Stomach smooth muscle (tissue), 2 donors: Measurements from ENCODE around the gene KCNJ5.

Source experiments
- H3K27ac ChIP-seq: one replicate; pipeline ENCODE4 v1.7.0; 2013; ENCODE audit warnings: mild to moderate bottlenecking, low read length, inconsistent platforms
- H3K27me3 ChIP-seq, 2 donors: one replicate each; pipeline ENCODE4 v1.7.0; 2013; ENCODE audit warnings: low read length in 2 of 2; ENCODE audit not compliant: insufficient read depth in 2 of 2, control insufficient read depth in 1 of 2
- H3K36me3 ChIP-seq, 2 donors: one replicate each; pipeline ENCODE4 v1.7.0; 2013; ENCODE audit warnings: low read length in 2 of 2; ENCODE audit not compliant: control insufficient read depth in 2 of 2, insufficient read depth in 2 of 2
- H3K4me1 ChIP-seq: one replicate; pipeline ENCODE4 v1.7.0; 2013; ENCODE audit warnings: low read length; ENCODE audit not compliant: control insufficient read depth, insufficient read depth
- H3K4me3 ChIP-seq, 2 donors: one replicate each; pipeline ENCODE4 v1.7.0; 2013; ENCODE audit warnings: low read length in 2 of 2
- H3K9ac ChIP-seq, 2 donors: one replicate each; pipeline ENCODE4 v1.7.0; 2013; ENCODE audit warnings: low read length in 2 of 2, mild to moderate bottlenecking in 1 of 2
- H3K9me3 ChIP-seq, 2 donors: one replicate each; pipeline ENCODE4 v1.7.0; 2013; ENCODE audit warnings: low read length in 2 of 2; ENCODE audit not compliant: control insufficient read depth in 2 of 2
- donor health status: healthy.
- donor health status: Pancreatic carcinoma.

The KCNJ5 gene

GRCh38 chr11:128857341-128857740 is 33.8 kb upstream of the KCNJ5 start:
- Histone ChIP-seq H3K27me3 (peaks cover 0 to 2% of the 10 kb centered on the region in 2 donors), H3K9ac (no peak overlapping the region), H3K27ac (no peak overlapping the region), H3K4me1 (no peaks in the 10 kb centered on the region), H3K36me3 (no peaks in the 10 kb centered on the region), H3K4me3 (no peak overlapping the region), H3K9me3 (no peaks in the 10 kb centered on the region)

- H3K27me3 ChIP-seq: peaks cover 0 to 7% of the 10 kb centered on the region in 2 donors
- H3K9ac ChIP-seq: no peak overlapping the region
- no peaks in the 10 kb centered on the region for H3K9me3 ChIP-seq
- H3K27ac ChIP-seq: no peak overlapping the region
- H3K36me3 ChIP-seq: no peaks in the 10 kb centered on the region
- H3K4me3 ChIP-seq: no peak overlapping the region
- H3K4me1 ChIP-seq: no peaks in the 10 kb centered on the region
Observed at GRCh38 chr11:128859563-128860441, 31.4 kb upstream of the KCNJ5 start.

DNA sequence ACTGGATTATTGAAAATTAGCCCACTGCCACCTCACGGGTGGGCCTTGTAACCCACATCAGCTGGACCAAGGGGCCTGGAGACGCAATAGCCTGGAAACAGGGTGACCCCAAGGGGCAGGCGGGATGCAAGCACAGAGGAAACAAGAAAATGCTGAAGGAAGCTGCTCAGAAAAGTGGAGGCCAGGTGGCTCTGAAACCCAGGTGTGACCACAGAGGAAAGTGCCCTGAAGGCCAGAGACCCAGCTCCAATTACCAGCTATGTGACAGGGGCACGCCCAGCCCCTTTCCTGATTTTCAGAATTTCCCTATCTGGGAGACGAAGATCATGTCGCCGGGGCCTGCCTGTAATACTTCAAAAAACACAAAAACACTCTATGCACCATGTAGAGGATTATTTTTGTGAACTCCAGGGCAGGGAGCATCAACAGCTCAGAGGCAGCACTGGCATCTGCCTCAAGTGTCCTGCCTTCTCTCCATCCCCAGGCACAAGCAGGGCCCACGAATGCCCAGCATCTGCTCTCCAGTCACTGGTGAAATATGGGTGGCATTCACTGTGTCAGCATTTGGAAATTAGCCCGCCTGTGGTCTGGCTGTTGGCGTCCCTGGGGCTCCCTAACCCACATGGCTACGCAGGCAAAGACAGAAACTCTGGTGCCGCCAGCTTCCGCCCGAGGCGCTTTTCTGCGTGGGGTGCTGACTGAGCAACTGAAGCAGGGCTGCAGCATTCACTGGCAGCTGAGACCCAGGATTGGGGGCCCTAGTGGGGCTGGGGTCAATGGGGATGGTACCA is 30.4 kb upstream of the KCNJ5 start:
- Histone ChIP-seq H3K27me3 (peaks cover 0 to 9% of the 10 kb centered on the region in 2 donors), H3K9ac (no peak overlapping the region), H3K9me3 (no peaks in the 10 kb centered on the region), H3K36me3 (no peaks in the 10 kb centered on the region), H3K4me3 (no peak overlapping the region), H3K27ac (no peak overlapping the region), H3K4me1 (no peaks in the 10 kb centered on the region)

DNA sequence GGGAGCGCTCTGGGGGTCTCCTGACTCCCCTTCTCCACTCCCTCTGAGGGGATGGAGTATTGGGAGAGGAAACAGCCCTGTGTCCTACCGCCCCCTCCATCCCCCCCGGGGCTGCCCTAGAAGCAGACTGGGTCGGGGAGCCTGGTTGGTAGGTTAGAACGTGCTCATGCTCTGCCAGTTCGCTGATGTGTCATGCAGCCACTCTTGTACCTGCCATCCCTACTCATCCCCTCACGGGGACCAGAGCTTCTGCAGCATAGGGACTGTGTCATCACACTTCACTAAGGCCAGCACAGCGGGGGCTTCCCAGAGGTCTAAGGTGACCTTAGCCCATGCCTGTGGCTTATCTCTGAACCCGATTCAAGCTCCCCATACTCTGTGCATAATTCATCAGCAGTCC is 28.8 kb upstream of the KCNJ5 start:
- H3K4me1 ChIP-seq: no peaks in the 10 kb centered on the region
- H3K27me3 ChIP-seq: peaks cover 0 to 9% of the 10 kb centered on the region in 2 donors
- H3K27ac ChIP-seq: no peak overlapping the region
- H3K36me3 ChIP-seq: no peaks in the 10 kb centered on the region
- no peak overlapping the region for H3K4me3 ChIP-seq
- no peaks in the 10 kb centered on the region for H3K9me3 ChIP-seq
- no peak overlapping the region for H3K9ac ChIP-seq

- peaks cover 0 to 9% of the 10 kb centered on the region in 2 donors for H3K27me3 ChIP-seq
- no peak overlapping the region for H3K4me3 ChIP-seq
- no peak overlapping the region for H3K9ac ChIP-seq
- H3K36me3 ChIP-seq: no peaks in the 10 kb centered on the region
- no peaks in the 10 kb centered on the region for H3K9me3 ChIP-seq
- H3K27ac ChIP-seq: no peak overlapping the region
- H3K4me1 ChIP-seq: no peaks in the 10 kb centered on the region
Observed at GRCh38 chr11:128862908-128863660, 28.1 kb upstream of the KCNJ5 start.

GRCh38 chr11:128865490-128865889 is 25.7 kb upstream of the KCNJ5 start:
- Histone ChIP-seq H3K9me3 (no peaks in the 10 kb centered on the region), H3K27ac (no peak overlapping the region), H3K36me3 (no peaks in the 10 kb centered on the region), H3K9ac (no peak overlapping the region), H3K4me1 (no peaks in the 10 kb centered on the region), H3K27me3 (peaks cover 0 to 9% of the 10 kb centered on the region in 2 donors), H3K4me3 (no peak overlapping the region)

GRCh38 chr11:128867277-128867676 is 23.9 kb upstream of the KCNJ5 start, which contains the start of gene KCNJ1:
Gene KCNJ1, minus strand, starts transcription at chr11:128867296. Its CDS starts 27,053 bp downstream, at chr11:128840243.
- no peak within 1 kb of the TSS for H3K9ac ChIP-seq
- no peak within 1 kb of the TSS for H3K4me3 ChIP-seq
- H3K27me3 ChIP-seq: peaks cover 0 to 8% of the 10 kb centered on the region in 2 donors
- no peaks in the 10 kb centered on the region for H3K4me1 ChIP-seq
- no peak within 1 kb of the TSS for H3K27ac ChIP-seq
- no peaks in the 10 kb centered on the region for H3K36me3 ChIP-seq
- no peaks in the 10 kb centered on the region for H3K9me3 ChIP-seq

GRCh38 chr11:128868841-128869671 is 22.1 kb upstream of the KCNJ5 start:
- H3K9me3 ChIP-seq: no peaks in the 10 kb centered on the region
- H3K27me3 ChIP-seq: peaks cover 0 to 2% of the 10 kb centered on the region in 2 donors
- no peaks in the 10 kb centered on the region for H3K36me3 ChIP-seq
- H3K9ac ChIP-seq: no peak overlapping the region
- H3K4me1 ChIP-seq: no peaks in the 10 kb centered on the region
- H3K27ac ChIP-seq: no peak overlapping the region
- H3K4me3 ChIP-seq: no peak overlapping the region

DNA sequence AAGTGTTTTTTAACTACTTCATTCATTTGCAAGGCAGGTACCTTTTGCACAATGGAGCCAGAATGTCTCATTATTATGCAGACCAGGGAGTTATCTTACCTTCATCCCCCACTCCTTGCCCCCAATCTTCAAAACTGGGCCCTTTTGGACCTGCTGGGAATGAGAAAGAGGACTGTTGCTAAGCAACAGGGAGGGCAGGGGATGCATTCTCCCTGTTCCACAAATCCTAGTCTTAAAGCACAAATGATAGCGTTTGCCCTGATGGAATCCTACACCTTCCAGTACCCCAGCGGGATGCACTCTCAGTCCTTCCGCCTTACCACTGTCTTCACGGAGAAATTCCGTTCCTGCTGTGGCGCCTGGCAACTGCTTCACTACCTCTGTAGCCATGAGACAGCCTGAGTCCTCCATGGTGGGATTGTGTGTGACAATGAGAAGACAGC is 20.0 kb upstream of the KCNJ5 start:
- no peak overlapping the region for H3K9ac ChIP-seq
- no peak overlapping the region for H3K27ac ChIP-seq
- no peaks in the 10 kb centered on the region for H3K36me3 ChIP-seq
- no peaks in the 10 kb centered on the region for H3K9me3 ChIP-seq
- no peaks in the 10 kb centered on the region for H3K27me3 ChIP-seq
- no peaks in the 10 kb centered on the region for H3K4me1 ChIP-seq
- H3K4me3 ChIP-seq: no peak overlapping the region

DNA sequence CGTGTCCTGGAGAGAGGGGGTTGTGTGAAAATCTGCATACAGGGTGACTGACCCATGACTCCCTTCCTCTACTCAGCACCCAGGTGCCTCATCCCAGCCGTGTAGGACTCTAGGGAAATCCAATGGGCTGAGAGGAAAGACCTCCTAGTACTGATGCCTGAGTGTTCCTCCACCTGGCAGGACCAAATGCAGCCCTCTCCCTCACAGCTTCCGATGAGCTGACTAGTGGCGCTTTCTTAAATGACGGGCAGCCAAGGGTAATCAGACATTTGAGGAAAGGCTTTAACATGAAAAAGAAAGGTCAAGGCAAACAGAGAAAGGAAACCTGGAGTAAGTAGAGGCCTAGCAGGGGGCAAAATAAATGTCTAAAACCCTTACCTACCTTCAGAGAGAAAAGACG is 19.1 kb upstream of the KCNJ5 start:
- Histone ChIP-seq H3K27me3 (no peaks in the 10 kb centered on the region), H3K4me3 (no peak overlapping the region), H3K9ac (no peak overlapping the region), H3K36me3 (no peaks in the 10 kb centered on the region), H3K4me1 (no peaks in the 10 kb centered on the region), H3K27ac (no peak overlapping the region), H3K9me3 (no peaks in the 10 kb centered on the region)
